Stimulated activated CD4-positive, alpha-beta T cell treated with anti-CD3 and anti-CD28 coated beads, TNF-alpha, amount 100 ng/mL, for 4 hours (primary cell): ENCODE results near the gene DMXL2.
"Not testable (repeated sequence)": the region's sequence is repeated elsewhere in the genome, so short reads cannot be mapped to it uniquely, and the experiment has no call there.

ENCODE experiments used
- DNase-seq, 3 experiments: peaks; one replicate each; pipeline ENCODE4 v3.0.0-alpha.2; 2020; ENCODE audit warnings: low read depth in 3 of 3

The DMXL2 gene

DNA sequence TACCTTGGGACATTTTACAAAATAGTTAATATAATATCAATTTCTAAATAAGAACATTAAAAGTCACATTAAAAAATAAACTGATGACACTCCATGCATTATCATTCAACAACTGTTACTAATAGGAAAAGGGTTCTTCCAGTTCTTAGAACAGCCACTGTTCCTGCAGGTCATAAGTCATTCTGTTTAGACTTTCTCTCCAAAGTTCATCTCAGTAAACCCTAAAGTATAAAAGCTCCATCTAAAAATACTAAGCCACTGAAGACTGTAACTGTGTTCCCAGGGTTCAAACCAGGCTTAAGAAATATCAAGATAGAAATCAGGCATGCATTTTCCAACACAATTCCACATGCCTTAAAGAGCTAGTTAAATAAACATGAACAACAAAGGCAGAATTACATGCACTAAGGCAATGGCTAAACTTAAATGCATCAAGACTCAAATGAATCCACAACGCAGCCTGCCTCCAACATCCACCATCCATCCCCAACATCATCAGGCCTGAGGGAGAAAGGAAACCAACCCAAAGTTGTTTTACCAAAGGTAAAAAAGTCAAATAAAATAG, 46.2 kb downstream of the DMXL2 start:
- no peak for DNase-seq

DNA sequence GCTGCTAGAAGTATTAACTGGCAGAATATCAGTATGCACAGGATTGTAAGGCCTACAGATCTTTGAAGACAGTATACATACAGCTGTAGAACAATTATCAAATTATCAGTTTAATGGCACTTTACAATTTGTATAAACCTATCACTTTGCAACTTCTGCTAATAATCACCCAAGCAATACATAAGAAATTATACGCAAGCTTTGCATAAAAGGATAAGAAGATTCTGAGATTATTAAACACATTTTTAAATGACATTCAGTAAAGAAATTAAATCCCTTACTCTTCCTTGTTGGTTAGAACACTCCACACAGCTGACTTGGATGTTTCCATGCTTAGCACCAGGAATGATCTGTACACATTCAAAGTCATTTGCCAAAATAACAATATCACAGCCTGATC, 46.8 kb downstream of the DMXL2 start:
- DNase-seq, result no peak

DNA sequence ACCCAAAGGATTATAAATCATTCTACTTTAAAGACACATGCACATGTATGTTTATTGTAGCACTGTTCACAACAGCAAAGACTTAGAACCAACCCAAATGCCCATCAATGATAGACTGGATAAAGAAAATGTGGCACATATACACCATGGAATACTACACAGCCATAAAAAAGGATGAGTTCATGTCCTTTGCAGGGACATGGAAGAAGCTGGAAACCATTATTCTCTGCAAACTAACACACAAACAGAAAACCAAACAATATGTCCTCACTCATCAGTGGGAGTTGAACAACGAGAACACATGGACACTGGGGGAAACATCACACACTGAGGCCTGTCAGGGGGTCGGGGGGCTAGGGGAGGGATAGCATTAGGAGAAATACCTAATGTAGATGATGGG, 49.2 kb downstream of the DMXL2 start:
- not testable (repeated sequence) for DNase-seq

DNA sequence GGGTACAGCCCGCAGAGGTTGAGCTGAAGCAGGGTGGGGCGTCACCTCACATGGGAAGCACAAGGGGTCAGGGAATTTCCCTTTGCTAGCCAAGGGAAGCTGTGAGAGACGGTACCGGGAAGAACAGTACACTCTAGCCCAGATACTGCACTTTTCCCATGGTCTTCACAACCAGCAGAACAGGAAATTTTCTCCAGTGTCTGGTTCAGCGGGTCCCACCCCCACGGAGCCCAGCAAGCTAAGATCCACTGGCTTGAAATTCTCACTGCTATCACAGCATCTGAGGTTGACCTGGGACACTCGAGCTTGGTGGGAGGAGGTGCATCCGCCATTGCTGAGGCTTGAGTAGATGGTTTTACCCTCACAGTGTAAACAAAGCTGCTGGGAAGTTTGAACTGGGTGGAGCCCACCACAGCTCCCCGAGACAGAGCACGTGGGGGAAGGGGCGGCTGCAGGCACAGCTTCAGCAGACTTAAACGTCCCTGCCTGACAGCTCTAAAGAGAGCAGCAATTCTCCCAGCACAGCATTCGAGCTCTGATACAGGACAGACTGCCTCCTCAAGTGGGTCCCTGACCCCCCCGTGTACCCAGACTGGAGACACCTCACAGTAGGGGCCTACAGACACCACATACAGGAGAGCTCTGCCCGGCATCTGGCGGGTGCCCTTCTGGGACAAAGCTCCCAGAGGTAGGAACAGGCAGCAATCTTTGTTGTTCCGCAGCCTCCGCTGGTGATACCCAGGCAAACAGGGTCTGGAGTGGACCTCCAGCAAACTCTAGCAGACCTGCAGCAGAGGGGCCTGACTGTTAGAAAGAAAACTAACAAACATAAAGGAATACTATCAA, 53.4 kb downstream of the DMXL2 start:
- DNase-seq, result not testable (repeated sequence)

DNA sequence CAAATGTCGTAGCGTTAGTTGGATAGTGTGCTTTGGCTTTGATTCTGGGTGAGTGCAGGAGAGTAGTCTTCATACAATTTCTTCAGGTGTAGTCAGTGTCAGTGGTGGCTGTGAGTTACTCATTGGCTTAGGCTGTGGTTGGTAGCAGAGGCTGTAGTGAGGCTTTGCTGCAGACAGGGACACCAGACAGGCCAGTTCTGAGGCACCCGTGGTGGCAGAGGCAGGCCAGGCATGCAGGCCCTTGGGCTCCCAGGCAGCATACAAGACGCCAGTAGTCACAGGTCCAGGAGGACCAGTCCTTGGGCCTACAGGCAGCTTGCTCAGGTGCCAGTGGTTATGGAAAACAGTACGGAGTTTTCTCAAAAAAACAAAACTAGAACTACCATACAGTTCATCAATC, 61.3 kb downstream of the DMXL2 start:
- DNase-seq, result no peak

DNA sequence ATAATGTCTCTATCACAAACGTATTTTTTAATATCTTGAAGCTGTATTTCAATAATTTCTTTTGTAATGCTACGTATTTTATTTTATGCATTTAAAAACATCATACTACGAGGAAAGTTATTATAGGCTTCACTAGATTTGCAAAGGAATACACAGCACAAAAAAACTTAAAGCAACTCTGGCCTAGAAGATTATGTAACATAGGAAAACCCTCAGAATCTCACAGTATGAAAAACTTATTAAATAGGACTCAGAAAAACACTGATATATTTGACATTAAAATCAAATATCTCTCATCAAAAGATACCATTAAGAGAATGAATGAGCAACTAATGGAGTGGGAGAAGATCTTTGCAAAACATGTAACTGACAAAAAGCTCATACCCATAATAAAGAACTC, 63.7 kb downstream of the DMXL2 start:
- no peak for DNase-seq

DNA sequence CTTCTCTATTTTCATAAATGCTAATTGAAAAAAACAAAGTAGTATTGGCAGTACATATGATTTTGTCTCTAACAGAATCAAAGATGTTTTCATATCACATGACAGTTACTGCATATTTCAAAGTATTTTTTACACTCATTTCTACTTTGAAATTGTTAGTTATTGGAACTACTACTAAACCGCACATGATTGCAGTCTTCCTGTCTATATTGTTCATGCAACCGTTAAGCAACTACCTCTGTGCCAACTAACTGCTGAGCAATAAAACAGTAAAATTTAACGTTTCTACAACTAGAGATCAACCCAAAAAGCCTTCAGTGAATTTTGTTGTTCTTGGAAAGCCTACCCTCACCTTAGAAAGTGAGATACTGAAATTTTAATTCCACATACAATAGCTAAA, 64.2 kb downstream of the DMXL2 start:
- no peak for DNase-seq

DNA sequence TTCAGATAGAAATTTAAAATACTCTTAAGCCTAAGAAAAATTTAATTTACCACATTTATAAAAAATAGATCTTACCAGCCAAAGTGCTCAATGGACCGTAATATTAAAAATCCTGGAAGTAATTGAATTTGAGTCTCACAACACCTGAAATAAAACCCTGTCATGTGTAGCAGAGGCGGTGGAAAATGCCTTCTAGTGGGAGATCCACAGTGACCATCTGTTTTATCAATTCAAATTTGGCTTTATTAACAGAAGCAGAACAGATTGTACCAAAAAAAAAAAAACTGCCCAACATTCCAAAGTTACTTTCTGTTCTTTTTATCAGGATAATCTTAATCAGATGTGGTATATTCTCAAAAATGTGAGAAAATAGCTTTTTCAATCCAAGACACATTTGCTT, 71.7 kb downstream of the DMXL2 start:
- no peak for DNase-seq

DNA sequence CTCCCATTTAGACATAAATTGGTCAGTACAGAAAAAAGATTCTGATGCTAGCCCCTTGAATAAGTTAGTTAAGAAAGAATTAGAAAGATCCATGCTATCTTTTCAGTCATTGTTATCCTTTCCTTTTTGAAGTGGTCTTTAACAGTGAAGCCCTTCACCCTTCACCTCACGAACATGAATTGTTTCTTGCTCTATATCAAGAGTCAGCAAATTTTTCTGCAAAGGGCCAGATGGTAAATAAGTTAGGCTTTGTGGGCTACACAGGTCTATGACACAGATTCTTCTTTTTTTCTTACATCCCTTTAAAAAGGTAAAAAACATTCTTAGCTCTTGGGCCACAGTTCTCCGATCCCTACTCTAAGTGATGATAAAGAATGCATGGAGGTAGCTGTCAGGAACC, 74.9 kb downstream of the DMXL2 start:
- no peak for DNase-seq

DNA sequence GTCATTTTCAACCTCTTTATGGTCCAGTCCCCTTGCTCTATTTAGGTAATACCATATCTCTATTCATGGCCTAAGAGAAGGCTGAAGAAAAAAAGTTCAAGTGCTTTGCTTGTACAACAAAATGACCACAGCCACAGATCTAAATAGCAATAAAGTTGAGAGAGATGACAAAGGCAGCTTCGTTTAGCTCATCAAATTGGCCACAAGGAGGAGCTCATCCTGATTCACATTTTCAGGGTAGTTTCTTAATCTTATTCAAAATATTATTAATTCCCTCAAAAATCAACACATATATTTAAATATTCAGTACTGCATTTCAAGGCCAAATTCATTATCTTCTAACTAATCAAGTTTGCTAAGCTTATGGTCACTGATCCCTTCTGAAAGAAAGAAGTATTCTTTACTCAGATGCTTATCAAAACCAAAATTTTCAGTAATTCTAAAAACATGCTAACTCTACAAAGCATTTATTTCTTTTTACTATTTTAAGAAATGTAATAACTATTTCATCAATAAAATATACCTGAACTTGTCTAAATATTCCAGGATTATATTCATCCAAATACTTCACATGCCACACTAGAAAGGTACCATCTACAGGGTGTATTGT, 85.5 kb downstream of the DMXL2 start:
- DNase-seq, result no peak

DNA sequence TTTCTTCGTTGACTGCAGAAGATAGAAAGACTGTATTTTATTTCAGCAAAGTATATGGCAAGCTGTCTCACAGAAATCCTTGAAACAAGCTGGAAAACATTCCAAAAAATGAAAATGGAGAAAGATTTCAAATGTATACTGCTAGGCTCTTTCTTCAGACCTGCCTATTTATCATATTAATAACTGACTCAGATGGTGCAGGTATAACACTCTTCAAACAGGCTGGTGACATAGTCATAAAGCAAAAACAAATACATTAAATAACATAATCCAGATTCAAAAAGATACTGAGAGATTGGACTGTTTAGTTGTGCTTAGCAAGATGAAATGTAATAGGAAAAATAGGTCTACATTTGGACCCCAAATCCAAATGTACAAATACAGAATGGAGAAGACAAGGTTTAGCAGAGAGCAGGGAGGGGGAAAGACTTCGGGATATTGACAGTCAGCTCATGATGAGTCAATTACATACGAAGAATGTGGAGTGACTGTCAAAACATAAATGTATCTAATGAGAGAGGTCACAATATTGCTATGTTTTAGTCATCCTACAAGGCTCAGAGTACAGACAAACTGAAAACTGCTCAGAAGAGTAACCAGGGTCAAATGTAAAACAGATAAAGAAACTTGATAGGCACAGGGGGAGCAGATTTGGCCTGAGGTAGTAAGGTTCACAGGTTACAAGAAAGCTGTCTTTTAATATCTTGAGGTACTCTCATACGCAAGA, 88.7 kb downstream of the DMXL2 start:
- no peak for DNase-seq

DNA sequence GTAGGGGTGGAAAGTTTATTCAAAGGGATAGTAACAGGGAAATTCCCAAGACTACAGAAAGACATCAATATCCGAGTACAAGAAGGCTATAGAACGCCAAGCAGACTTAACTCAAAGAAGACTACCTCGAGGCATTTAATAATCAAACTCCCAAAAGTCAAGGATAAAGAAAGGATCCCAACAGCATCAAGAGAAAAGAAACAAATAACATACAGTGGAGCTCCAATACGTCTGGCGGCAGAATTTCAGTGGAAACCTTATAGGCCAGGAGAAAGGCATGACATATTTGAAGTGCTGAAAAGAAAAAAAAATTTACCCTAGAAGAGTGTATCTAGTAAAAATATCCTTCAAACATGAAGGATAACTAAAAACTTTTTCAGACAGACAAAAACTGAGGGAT, 95.6 kb downstream of the DMXL2 start:
- no peak for DNase-seq

DNA sequence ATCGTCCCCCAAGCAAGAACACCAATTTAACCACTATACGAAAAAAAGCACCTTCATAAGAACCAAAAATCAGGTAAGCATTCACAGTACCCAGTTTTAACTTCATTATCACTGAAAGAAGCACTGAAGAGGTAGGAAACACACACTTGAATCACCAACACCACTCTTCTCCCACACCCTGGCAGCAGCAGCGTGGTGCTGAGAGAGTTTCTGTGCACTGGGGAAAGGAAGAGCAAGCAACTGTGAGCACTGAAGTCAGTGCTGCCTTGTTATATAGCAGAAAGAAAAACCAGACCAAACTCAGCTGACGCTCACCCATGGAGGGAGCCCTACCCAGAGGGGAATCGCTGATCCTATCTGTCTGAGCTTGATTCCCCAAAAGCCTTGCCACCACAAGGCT, 98.2 kb downstream of the DMXL2 start:
- DNase-seq, result no peak

DNA sequence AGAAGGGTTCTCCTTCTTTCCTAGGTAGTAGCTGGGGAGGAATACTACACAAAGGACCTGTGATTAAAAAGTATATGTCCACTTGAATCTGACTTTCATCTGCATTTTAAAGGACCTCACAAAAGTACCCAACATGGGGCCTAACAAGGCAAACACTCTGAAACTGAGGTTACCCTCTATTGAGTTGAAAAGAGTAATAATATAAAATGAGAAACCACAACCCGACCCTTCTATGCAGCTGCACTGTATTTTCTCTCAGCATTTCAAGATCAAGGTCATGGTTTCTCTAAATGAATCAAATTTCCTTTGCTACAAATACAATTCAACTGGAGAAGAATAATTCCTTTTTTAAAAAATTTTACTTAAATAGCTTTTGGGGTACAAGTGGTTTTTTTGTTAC, 106.3 kb downstream of the DMXL2 start:
- DNase-seq, result no peak

DNA sequence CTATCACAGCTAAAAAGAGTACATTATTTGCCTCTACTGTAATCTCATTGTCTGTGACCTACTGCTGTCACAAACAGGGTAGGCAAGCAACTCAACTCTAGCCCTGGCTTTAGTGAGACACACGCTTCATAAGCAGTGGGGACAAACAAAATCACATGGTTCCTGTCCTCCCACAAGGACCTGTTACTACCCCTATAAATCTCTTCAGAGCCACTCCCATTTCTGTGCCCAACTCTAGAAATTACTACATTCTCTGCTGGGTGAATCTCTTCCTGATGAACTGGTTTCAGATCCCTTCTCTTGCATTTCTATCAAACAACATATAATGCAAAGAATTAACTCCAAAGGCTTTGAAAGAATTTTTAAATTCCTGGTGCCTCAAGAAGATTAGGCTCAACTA, 117.3 kb downstream of the DMXL2 start:
- DNase-seq, result no peak

DNA sequence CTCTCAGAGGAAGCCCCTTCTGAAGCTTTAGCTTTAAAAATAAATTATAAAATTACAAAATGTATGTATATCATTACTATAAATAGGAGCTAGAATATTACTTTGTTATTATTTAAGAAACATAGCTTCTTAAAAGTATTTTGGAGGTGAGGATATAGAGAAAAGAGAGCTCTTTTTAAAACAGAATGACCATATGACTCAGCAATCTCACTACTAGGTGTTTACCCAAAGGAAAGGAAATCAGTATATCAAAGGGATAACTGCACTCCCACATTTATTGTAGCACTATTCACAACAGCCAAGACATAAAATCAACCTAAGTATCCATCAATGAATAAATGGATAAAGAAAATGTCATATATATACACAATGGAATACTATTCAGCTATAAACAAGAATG, 119.6 kb downstream of the DMXL2 start:
- no peak for DNase-seq

DNA sequence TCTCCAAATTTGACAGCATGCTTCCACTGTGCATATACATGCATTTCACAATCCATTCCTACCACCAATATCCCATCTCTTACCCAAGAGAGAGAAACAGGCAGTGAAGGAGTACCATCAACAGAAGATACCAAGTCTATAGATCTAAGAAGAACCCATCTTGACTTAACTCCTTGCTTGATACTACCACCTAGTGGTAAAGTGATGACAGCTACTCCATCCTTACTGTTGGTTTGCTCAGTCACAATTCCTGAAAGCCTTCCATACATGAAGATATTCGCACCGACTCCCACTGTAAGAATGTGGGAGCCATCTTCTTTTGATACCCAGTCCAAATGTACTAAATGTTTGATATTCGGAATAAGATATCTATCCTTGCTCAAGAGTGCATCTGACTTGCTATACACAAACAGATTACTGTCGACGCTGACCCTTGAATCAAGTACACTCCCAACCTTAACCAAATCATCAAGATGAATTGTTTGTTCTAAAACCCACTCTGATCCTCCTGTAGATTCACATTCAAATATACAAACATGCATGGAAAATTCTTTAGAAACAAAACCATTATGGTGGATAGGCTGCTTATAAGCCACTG, 123.1 kb downstream of the DMXL2 start:
- no peak for DNase-seq

DNA sequence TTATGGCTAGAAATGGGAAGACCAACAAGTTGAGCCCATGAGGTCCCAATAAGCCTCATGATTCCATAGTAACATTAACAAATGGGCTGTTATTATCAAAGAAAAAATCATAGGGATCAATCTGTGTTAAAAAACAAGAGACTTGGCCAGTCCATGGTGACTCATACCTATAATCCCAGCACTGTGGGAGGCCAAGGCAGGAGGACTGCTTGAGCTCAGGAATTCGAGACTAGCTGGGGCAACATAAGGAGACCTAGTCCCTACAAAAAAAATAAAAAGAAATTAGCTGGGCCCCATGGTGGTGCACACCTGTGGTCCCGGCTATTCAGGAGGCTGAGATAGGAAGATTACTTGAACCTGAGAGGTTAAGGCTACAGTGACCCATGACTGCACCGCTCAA, 124.8 kb downstream of the DMXL2 start:
- DNase-seq, result no peak

DNA sequence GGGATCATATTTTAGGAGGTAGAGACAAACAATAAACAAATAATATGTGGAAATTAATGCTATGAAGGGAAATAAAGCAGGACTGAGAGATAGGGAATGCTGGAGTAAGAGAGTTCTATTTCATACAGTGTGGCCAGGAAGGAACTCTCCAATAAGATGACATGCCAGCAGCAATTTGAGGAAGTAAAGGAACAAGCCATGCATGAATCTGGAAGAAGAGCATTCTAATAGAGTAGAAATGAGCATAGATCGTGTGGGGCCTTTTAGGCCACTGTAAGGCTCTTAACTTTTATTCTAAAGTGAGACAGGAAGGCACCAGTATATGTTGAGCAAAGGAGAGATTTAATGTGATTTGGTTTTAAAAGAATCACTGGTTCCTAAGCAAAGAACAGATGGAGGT, 126.3 kb downstream of the DMXL2 start:
- DNase-seq, result no peak

DNA sequence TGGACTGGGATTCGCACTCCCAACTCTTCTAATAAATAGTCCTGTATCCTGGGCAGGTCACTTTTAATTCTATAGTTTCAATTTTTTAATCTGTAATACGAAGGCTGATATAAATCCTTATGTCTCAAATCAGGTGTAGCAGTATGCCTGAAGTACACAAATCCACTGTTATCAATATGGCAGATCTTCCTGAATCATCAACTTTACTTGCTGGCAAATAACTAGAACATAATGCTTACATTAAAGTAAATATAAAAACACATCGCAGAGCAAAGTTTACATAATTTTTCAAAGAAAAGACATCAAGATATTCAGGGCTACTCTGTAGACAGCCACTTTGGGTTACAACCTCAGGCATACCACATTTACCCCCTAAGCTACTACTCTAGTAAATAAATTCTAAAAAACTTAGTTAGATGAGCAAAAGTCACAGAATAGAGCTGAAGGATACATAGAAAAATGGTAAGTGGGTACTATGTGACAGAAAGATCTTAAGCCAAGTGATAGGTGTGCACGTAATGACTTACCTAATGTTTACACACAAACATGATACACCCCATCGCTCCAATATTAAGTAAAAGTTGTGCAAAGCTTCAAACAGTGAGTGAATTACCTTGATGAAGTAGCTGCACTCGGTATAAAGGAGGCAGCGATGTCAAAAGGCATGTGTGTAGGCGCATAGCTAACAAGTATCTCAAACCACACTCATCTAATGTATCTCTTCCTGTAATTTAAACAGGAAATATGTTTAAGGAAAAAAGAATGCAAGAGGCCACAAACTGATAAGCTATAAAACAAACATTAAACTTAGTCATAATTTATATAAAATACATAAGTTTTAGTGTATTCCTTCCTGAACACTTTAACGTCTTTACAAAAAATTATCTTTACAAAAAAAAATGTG, 127.9 kb downstream of the DMXL2 start:
- no peak for DNase-seq

DNA sequence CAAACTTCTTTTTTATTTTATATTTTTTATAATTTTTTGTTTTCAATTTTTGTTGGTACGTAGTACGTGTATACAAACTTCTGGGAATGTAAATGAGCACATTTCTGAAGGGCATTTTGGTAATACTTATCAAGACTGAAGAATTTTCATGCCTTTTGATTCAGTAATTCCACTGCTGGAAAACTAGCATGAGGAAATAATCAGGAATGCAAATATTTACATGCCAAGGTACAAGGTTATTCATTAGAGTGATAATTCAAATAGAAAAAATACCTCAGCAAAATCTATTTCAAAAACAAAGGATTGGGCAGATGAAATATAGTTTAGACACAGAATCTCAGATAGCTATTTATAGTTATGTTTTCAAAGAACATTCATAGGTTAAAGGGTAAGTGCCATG, 128.7 kb downstream of the DMXL2 start:
- no peak for DNase-seq
